ENCODE data around the gene HARBI1.

GRCh38 chr11:46574656-46575055, 42.4 kb downstream of the HARBI1 start:
- TF ChIP-seq KDM1A (IDR thresholded peaks at IDR 0.05; ENCODE audit: borderline replicate concordance, low read length) (no peak), EZH2 (IDR thresholded peaks at IDR 0.05; ENCODE audit: low read depth, low read length, severe bottlenecking) (no peak), CREB1 (IDR thresholded peaks at IDR 0.05) (no peak), USF2 (IDR thresholded peaks at IDR 0.05; ENCODE audit: low read length) (no peak), MAX (IDR thresholded peaks at IDR 0.05) (no peak), CTCF (IDR thresholded peaks at IDR 0.05; ENCODE audit: control extremely low read depth in 1 of 3, insufficient read depth in 1 of 3, low read depth in 1 of 3, low read length in 3 of 3) (no peak), HDAC6 (IDR thresholded peaks at IDR 0.05; ENCODE audit: low read depth, low read length) (no peak), ZNF274 (IDR thresholded peaks at IDR 0.05; ENCODE audit: borderline replicate concordance, extremely low read depth, low read length) (no peak)

Data from H1 (cell line).